Karpas-422 (cell line): ENCODE measurements around the gene SLX1A. TPM values are rescaled to one million over a fixed set of nuclear protein-coding genes. Genes with fewer than 3 reads are reported as not detected.

ENCODE experiments used
- small RNA-seq: library from RNA; depleted of rRNA; stranded (forward); fragments of <200 nt; gene quantifications from one replicate; pipeline ENCODE3, GENCODE V24; 2014
- total RNA-seq: library from RNA; depleted of rRNA; stranded (reverse); fragments of >200 nt; shearing (Covaris generic); gene quantifications from 2 replicates; pipeline ENCODE4 v1.2.3, GENCODE V29; 2014; ENCODE audit warnings: low replicate concordance; rRNA removed

The SLX1A gene
- total RNA-seq, 1 experiment from 2014 or later: 18.3 TPM

Small RNA genes lying within 50 kb of the gene (small RNA-seq; reads per million reads assigned to genes)
- not detected for gene AC106782.4

Other genes with a start within 250 kb of the SLX1A start
- gene TMEM219, start 231.8 kb upstream of the SLX1A start, total RNA-seq: 120 and 128 TPM in 2 replicates
- 21.5 and 30.7 TPM in 2 replicates for gene TAOK2, start 220.0 kb upstream of the SLX1A start, total RNA-seq
- gene HIRIP3, start 198.3 kb upstream of the SLX1A start, total RNA-seq: 9.6 and 22.1 TPM in 2 replicates
- 67.7 and 94.0 TPM in 2 replicates for gene INO80E, start 197.6 kb upstream of the SLX1A start, total RNA-seq
- gene DOC2A, start 182.8 kb upstream of the SLX1A start, total RNA-seq: not detected in 2 replicates
- not detected in 2 replicates for gene C16orf92, start 170.7 kb upstream of the SLX1A start, total RNA-seq
- gene TLCD3B, start 162.6 kb upstream of the SLX1A start, total RNA-seq: 1.0 TPM in 1 of 2 replicates, not detected in the other
- 1,486 and 1,797 TPM in 2 replicates for gene ALDOA, start 128.1 kb upstream of the SLX1A start, total RNA-seq
- gene PPP4C, start 117.9 kb upstream of the SLX1A start, total RNA-seq: 103 and 154 TPM in 2 replicates
- gene TBX6, start 102.0 kb upstream of the SLX1A start, total RNA-seq: 1.8 and 2.1 TPM in 2 replicates
- gene YPEL3, start 97.7 kb upstream of the SLX1A start, total RNA-seq: 62.1 and 93.0 TPM in 2 replicates
- 2.1 and 3.3 TPM in 2 replicates for gene GDPD3, start 80.3 kb upstream of the SLX1A start, total RNA-seq
- 29.9 and 55.6 TPM in 2 replicates for gene MAPK3, start 70.7 kb upstream of the SLX1A start, total RNA-seq
- gene CORO1A, start 10.3 kb upstream of the SLX1A start, total RNA-seq: 362 and 820 TPM in 2 replicates
- 98.5 and 166 TPM in 2 replicates for gene BOLA2B, start 209 bp upstream of the SLX1A start, total RNA-seq
- gene SULT1A3, start 5.4 kb downstream of the SLX1A start, total RNA-seq: 7.1 and 13.8 TPM in 2 replicates
- 0.58 and 9.1 TPM in 2 replicates for gene NPIPB13, start 54.6 kb downstream of the SLX1A start, total RNA-seq
- gene CD2BP2, start 161.4 kb downstream of the SLX1A start, total RNA-seq: 45.4 and 65.1 TPM in 2 replicates
- gene TBC1D10B, start 176.6 kb downstream of the SLX1A start, total RNA-seq: 31.2 and 45.5 TPM in 2 replicates
- not detected in 2 replicates for gene MYL11, start 180.9 kb downstream of the SLX1A start, total RNA-seq
- 64.1 and 117 TPM in 2 replicates for gene SEPTIN1, start 188.7 kb downstream of the SLX1A start, total RNA-seq
- 18.2 and 20.5 TPM in 2 replicates for gene ZNF48, start 201.5 kb downstream of the SLX1A start, total RNA-seq
- gene ZNF771, start 213.7 kb downstream of the SLX1A start, total RNA-seq: 13.1 and 20.0 TPM in 2 replicates
- gene DCTPP1, start 236.2 kb downstream of the SLX1A start, total RNA-seq: 31.3 and 48.5 TPM in 2 replicates